Fibroblast of villous mesenchyme (primary cell): ENCODE results near the gene SCGB3A2. TPM values are rescaled to one million over a fixed set of nuclear protein-coding genes. Genes with fewer than 3 reads are reported as not detected.

Experiments
- DNase-seq: peaks from one replicate; pipeline ENCODE4 v3.0.0-alpha.2; 2010; ENCODE audit warnings: low read depth
- H3K4me3 ChIP-seq: 2 replicates; pipeline ENCODE4 v1.5.1; 2011; ENCODE audit warnings: low read depth, mild to moderate bottlenecking, low read length
- CTCF ChIP-seq: IDR thresholded peaks from 2 replicates; pipeline ENCODE4 v1.5.1; 2012; ENCODE audit warnings: low read depth, mild to moderate bottlenecking, low read length; ENCODE audit not compliant: insufficient read depth
- total RNA-seq: library from RNA; depleted of rRNA; stranded (reverse); fragments of >200 nt; gene quantifications from 2 replicates; pipeline ENCODE4 v1.2.3, GENCODE V29; 2012

SCGB3A2 gene
- total RNA-seq, 1 donor = not detected

- DNase-seq = no peak
- TF ChIP-seq CTCF = no peak
- no peak overlapping the region for H3K4me3 ChIP-seq
Observed at GRCh38 chr5:147913786-147914185, 35.3 kb downstream of the SCGB3A2 start.

GRCh38 chr5:147918101-147918685 lies 39.7 kb downstream of the SCGB3A2 start:
- DNase-seq = no peak
- no peak overlapping the region for H3K4me3 ChIP-seq
- no peak for TF ChIP-seq CTCF

DNA sequence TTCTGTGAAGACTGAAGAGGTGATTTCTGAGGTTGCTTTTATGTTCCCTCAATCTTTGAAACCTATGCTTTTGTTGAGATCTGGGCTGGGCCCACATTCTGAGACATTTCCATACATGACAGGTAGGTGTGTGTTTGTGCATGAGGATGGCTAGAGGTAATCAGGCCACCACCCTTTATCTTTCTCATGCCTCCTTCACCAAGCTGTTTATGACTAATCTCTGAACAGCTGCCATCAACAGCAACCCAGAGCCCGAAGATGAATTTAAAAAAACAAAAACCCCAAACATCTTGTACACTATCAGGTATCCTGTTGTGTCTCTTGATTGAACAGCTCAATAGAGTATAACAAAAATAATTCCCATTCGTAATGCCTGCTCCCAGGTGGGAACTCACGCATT lies 40.4 kb downstream of the SCGB3A2 start:
- TF ChIP-seq CTCF = no peak

GRCh38 chr5:147920420-147921030 lies 42.0 kb downstream of the SCGB3A2 start:
- no peak overlapping the region for H3K4me3 ChIP-seq

More for the DNA sequence above, 40.4 kb downstream of the SCGB3A2 start:
- DNase-seq = no peak
- no peak overlapping the region for H3K4me3 ChIP-seq

GRCh38 chr5:147921136-147921535 lies 42.6 kb downstream of the SCGB3A2 start:
- H3K4me3 ChIP-seq = no peak overlapping the region
- no peak for DNase-seq
- TF ChIP-seq CTCF = no peak

More at GRCh38 chr5:147920420-147921030, 42.0 kb downstream of the SCGB3A2 start:
- no peak for TF ChIP-seq CTCF
- no peak for DNase-seq

DNA sequence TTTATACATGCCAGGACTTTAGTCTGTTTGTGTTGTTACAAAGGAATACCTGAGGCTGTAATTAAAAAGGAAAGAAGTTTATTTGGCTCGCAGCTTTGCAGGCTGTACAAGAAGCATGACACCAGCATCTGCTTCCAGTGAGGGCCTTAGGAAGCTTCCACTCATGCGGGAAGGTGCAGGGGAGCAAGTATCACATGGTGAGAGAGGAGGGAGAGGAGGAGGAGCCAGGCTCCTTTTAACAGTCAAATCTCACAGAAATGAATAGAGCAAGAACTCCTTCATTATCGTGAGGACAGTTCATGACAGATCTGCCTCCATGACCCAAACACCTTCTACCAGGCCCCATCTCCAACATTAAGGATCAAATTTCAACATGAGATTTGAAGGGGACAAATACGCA lies 46.5 kb downstream of the SCGB3A2 start:
- no peak for TF ChIP-seq CTCF
- DNase-seq = no peak
- no peak overlapping the region for H3K4me3 ChIP-seq

DNA sequence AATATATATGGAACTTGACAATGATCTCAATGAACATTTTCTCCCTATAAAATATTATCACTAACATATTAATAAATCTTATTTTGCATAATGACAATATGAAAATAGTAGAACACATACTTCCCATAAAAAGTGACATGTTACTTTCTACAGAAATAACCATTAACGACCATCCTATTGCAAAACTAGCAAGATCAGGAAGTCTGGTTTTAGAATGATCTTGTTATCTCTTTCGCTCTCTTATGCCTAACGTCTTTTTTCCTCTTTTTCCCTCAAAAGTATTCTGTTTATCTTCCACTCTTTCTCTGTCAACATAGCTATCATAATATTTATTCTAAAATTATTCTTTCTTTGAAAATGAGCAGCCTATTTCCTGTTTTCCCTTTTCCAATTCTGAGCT lies 49.4 kb downstream of the SCGB3A2 start:
- no peak overlapping the region for H3K4me3 ChIP-seq
- no peak for TF ChIP-seq CTCF
- no peak for DNase-seq
